Measurements from ENCODE around the gene CNNM3.

The CNNM3 gene

GRCh38 chr2:96866986-96867755 is 51.1 kb downstream of the CNNM3 start:
- no peak for DNase-seq

- DNase-seq = peak; percentile 56
Measured at GRCh38 chr2:96867756-96868554, 51.9 kb downstream of the CNNM3 start.

- DNase-seq = peak; percentile 92
Measured at GRCh38 chr2:96868555-96869280, 52.6 kb downstream of the CNNM3 start.

GRCh38 chr2:96869281-96869821 is 53.3 kb downstream of the CNNM3 start:
- DNase-seq = peak; percentile 63

- DNase-seq = peak; percentile 60
Measured at GRCh38 chr2:96869822-96870625, 54.0 kb downstream of the CNNM3 start, which contains the start of gene SEMA4C. Gene SEMA4C, minus strand, starts transcription at chr2:96870080. Its CDS starts 2,194 bp downstream, at chr2:96867886.

GRCh38 chr2:96870626-96871255 is 54.7 kb downstream of the CNNM3 start:
- peak; percentile 48 for DNase-seq

GRCh38 chr2:96872591-96873349 is 56.7 kb downstream of the CNNM3 start:
- DNase-seq = peak; percentile 28

GRCh38 chr2:96873651-96874096 is 57.6 kb downstream of the CNNM3 start:
- DNase-seq = no peak

GRCh38 chr2:96874198-96874831 is 58.2 kb downstream of the CNNM3 start:
- no peak for DNase-seq

GRCh38 chr2:96875498-96876268 is 59.6 kb downstream of the CNNM3 start:
- DNase-seq = peak; percentile 93

GRCh38 chr2:96876269-96877041 is 60.4 kb downstream of the CNNM3 start:
- DNase-seq = no peak

- DNase-seq = no peak
Measured at GRCh38 chr2:96877042-96877451, 61.0 kb downstream of the CNNM3 start.

GRCh38 chr2:96877631-96878092 is 61.6 kb downstream of the CNNM3 start:
- no peak for DNase-seq

- DNase-seq = no peak
Measured at GRCh38 chr2:96878171-96878570, 62.1 kb downstream of the CNNM3 start.

GRCh38 chr2:96878796-96879544 is 62.9 kb downstream of the CNNM3 start:
- no peak for DNase-seq

GRCh38 chr2:96879545-96880040 is 63.5 kb downstream of the CNNM3 start:
- no peak for DNase-seq

GRCh38 chr2:96880891-96881273 is 64.8 kb downstream of the CNNM3 start:
- no peak for DNase-seq
